Measurements from ENCODE around the gene PRPF19. TPM values are rescaled to one million over a fixed set of nuclear protein-coding genes. Genes with fewer than 3 reads are reported as not detected.

PRPF19 gene
- total RNA-seq, 1 experiment from 2014 or later: 160 TPM

GRCh38 chr11:60937144-60937527 lies 30.8 kb upstream of the PRPF19 start:
- no peaks in the 10 kb centered on the region for H3K9me3 ChIP-seq (ENCODE audit: insufficient read depth, low read depth)
- 0 out of 2 replicates have a peak, but pooled peaks cover 4% of the 10 kb centered on the region for H3F3A ChIP-seq (ENCODE audit: insufficient read depth, low read depth)
- TF ChIP-seq EZH2 (IDR thresholded peaks at IDR 0.05; ENCODE audit: low read depth) (no peak), CTCF (conservative IDR thresholded peaks at IDR 0.05) (no peak)
- peaks cover 9% of the 10 kb centered on the region for H3K4me1 ChIP-seq (replicated peaks; ENCODE audit: insufficient read depth)
- BruUV-seq (replicated peaks): no TSS peak
- no peak overlapping the region for H3K27ac ChIP-seq
- no peak for DNase-seq
- H3K79me2 ChIP-seq (ENCODE audit: low read depth): no peaks in the 10 kb centered on the region
- ChIA-PET CTCF (no interaction called here), POLR2A (ENCODE audit: unreplicated experiment) (no interaction called here)
- intact Hi-C loops (cut with micrococcal nuclease; ENCODE audit: unreplicated experiment): no loop called here
- H3K27me3 ChIP-seq (ENCODE audit: insufficient read depth, low read depth): no peaks in the 10 kb centered on the region
- H2AFZ ChIP-seq: no peak overlapping the region
- H3K4me3 ChIP-seq: no peak overlapping the region
- no peaks in the 10 kb centered on the region for H4K20me1 ChIP-seq (ENCODE audit: insufficient read depth)
- H3K36me3 ChIP-seq (ENCODE audit: low read depth): no peaks in the 10 kb centered on the region
- H3K4me2 ChIP-seq: no peak overlapping the region
- no peaks in the 10 kb centered on the region for H3K9me2 ChIP-seq (ENCODE audit: insufficient read depth)

GRCh38 chr11:60936467-60937143 lies 30.2 kb upstream of the PRPF19 start:
- Histone ChIP-seq H2AFZ (no peak overlapping the region), H3K9me2 (ENCODE audit: insufficient read depth) (no peaks in the 10 kb centered on the region), H3K4me1 (replicated peaks; ENCODE audit: insufficient read depth) (peaks cover 4% of the 10 kb centered on the region), H3K9me3 (ENCODE audit: insufficient read depth, low read depth) (no peaks in the 10 kb centered on the region), H4K20me1 (ENCODE audit: insufficient read depth) (no peaks in the 10 kb centered on the region), H3K79me2 (ENCODE audit: low read depth) (no peaks in the 10 kb centered on the region), H3K4me3 (no peak overlapping the region), H3K36me3 (ENCODE audit: low read depth) (no peaks in the 10 kb centered on the region), H3F3A (ENCODE audit: insufficient read depth, low read depth) (0 out of 2 replicates have a peak, but pooled peaks cover 4% of the 10 kb centered on the region), H3K27ac (no peak overlapping the region), H3K27me3 (ENCODE audit: insufficient read depth, low read depth) (no peaks in the 10 kb centered on the region), H3K4me2 (no peak overlapping the region)
- ChIA-PET CTCF (no interaction called here), POLR2A (ENCODE audit: unreplicated experiment) (interaction anchor here (0.6 kb wide), 1 partner anchor 29 kb away, joined by 3 read pairs; no protein-coding TSS in a partner anchor)
- peak in 1 of 2 experiments; percentile 17 for DNase-seq
- TF ChIP-seq EZH2 (IDR thresholded peaks at IDR 0.05; ENCODE audit: low read depth) (no peak), CTCF (conservative IDR thresholded peaks at IDR 0.05) (no peak)
- intact Hi-C loops (cut with micrococcal nuclease; ENCODE audit: unreplicated experiment): no loop called here
- BruUV-seq (replicated peaks): no TSS peak

GRCh38 chr11:60935676-60936442 lies 29.5 kb upstream of the PRPF19 start:
- Histone ChIP-seq H4K20me1 (ENCODE audit: insufficient read depth) (no peaks in the 10 kb centered on the region), H3K9me3 (ENCODE audit: insufficient read depth, low read depth) (no peaks in the 10 kb centered on the region), H3K4me3 (no peak overlapping the region), H2AFZ (no peak overlapping the region), H3K27me3 (ENCODE audit: insufficient read depth, low read depth) (no peaks in the 10 kb centered on the region), H3K79me2 (ENCODE audit: low read depth) (no peaks in the 10 kb centered on the region), H3K9me2 (ENCODE audit: insufficient read depth) (no peaks in the 10 kb centered on the region), H3K4me1 (replicated peaks; ENCODE audit: insufficient read depth) (no peaks in the 10 kb centered on the region), H3K4me2 (no peak overlapping the region), H3F3A (ENCODE audit: insufficient read depth, low read depth) (0 out of 2 replicates have a peak, but pooled peaks cover 4% of the 10 kb centered on the region), H3K27ac (no peak overlapping the region), H3K36me3 (ENCODE audit: low read depth) (no peaks in the 10 kb centered on the region)
- ChIA-PET POLR2A (ENCODE audit: unreplicated experiment) (interaction anchor here (0.6 kb wide), 1 partner anchor 28 kb away, joined by 3 read pairs; no protein-coding TSS in a partner anchor), CTCF (no interaction called here)
- TF ChIP-seq EZH2 (IDR thresholded peaks at IDR 0.05; ENCODE audit: low read depth): no peak
- TF ChIP-seq CTCF (conservative IDR thresholded peaks at IDR 0.05): no peak
- DNase-seq: peak in 1 of 2 experiments; percentile 10
- intact Hi-C loops (cut with micrococcal nuclease; ENCODE audit: unreplicated experiment): no loop called here
- no TSS peak for BruUV-seq (replicated peaks)

Data from PC-9 (cell line).